Measurements from ENCODE around the gene HLA-E.

DNA sequence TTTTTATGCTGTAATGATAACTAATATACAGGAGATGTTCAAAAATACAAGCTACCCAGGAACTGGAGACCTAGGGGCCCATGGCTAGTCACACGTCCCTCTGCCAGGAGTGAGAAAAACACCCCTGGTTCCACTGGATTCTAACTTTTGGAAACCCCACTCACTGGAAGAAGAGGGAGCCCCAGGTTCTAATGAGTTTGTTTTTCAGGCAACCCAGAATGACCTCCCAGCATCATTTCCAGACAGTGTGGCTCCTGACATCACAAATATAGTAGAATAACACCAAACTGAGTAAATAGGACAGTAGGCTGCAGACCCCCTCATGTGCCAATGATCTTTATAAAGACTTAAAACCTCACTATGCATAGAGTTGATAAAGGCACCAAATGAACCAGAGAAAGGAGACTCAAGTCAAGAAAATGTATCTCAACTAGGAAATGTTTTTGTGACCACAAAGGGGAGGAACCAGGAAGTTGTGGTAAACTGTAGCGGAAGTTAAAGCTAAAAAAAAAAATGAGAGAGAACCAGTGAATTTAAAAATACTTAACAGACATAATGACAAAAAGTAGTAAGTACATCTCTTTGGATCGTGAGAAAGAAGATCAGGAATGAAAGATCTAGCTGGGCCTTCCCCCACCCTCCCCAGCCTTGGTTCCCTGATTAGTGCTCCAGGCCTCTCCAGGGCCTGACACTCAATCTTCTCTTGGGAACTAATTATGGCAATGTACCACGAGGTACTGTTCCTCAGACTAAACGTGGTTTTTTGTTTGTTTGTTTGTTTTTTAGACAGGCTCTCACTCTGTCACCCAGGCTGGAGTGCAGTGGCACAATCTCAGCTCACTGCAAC is 19.8 kb downstream of the HLA-E start:
- TF ChIP-seq, protein P1, sequence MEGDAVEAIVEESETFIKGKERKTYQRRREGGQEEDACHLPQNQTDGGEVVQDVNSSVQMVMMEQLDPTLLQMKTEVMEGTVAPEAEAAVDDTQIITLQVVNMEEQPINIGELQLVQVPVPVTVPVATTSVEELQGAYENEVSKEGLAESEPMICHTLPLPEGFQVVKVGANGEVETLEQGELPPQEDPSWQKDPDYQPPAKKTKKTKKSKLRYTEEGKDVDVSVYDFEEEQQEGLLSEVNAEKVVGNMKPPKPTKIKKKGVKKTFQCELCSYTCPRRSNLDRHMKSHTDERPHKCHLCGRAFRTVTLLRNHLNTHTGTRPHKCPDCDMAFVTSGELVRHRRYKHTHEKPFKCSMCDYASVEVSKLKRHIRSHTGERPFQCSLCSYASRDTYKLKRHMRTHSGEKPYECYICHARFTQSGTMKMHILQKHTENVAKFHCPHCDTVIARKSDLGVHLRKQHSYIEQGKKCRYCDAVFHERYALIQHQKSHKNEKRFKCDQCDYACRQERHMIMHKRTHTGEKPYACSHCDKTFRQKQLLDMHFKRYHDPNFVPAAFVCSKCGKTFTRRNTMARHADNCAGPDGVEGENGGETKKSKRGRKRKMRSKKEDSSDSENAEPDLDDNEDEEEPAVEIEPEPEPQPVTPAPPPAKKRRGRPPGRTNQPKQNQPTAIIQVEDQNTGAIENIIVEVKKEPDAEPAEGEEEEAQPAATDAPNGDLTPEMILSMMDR (conservative IDR thresholded peaks at IDR 0.05): no peak
- no peak for TF ChIP-seq EZH2 (IDR thresholded peaks at IDR 0.05; ENCODE audit: low read depth)
